Panc1 (cell line): ENCODE measurements around the gene WASF3. TPM values are rescaled to one million over a fixed set of nuclear protein-coding genes. Genes with fewer than 3 reads are reported as not detected.

Source experiments
- ATAC-seq: fragments of 200-7000 bp; cut with Tn5 transposase; 2 replicates; pipeline ENCODE4 v1.9.1; 2020; ENCODE audit warnings: mild to moderate bottlenecking, moderate library complexity
- BruUV-seq: library from RNA; stranded (reverse); fragments of 400-500 nt; replicated peaks from 2 replicates; lab custom pipeline; 2021; lab: Mats Ljungman, UMichigan
- CTCF ChIA-PET: fragments of 300-600 bp; sonication (Branson Sonifier 250); formaldehyde crosslinking; loops from one replicate; lab custom pipeline; 2022; ENCODE audit warnings: antibody characterized with exemption; lab: Charles Lee
- POLR2A ChIA-PET: fragments of 300-600 bp; sonication (Branson Sonifier 250); formaldehyde crosslinking; loops from one replicate; lab custom pipeline; 2022; ENCODE audit warnings: antibody characterized with exemption; lab: Charles Lee
- DNase-seq: peaks from one replicate; pipeline ENCODE4 v3.0.0-alpha.2; 2010; ENCODE audit warnings: low read depth, low spot score
- H3K27ac ChIP-seq: 2 replicates; pipeline ENCODE4 v1.5.1; 2011; ENCODE audit warnings: mild to moderate bottlenecking, low read length, inconsistent platforms
- H3K27me3 ChIP-seq: fragments of 200-500 bp; sonication (Bioruptor generic); 2 replicates; pipeline ENCODE4 v1.6.0; 2014; ENCODE audit warnings: low read length, inconsistent platforms; ENCODE audit not compliant: control insufficient read depth, insufficient read depth
- H3K36me3 ChIP-seq: fragments of 200-500 bp; sonication (Bioruptor generic); 2 replicates; pipeline ENCODE4 v1.5.1; 2014; ENCODE audit warnings: inconsistent platforms, mild to moderate bottlenecking, low read length, moderate library complexity; ENCODE audit not compliant: control insufficient read depth, insufficient read depth
- H3K4me1 ChIP-seq: 2 replicates; pipeline ENCODE4 v1.5.1; 2011; ENCODE audit warnings: inconsistent platforms, mild to moderate bottlenecking, low read length, moderate library complexity; ENCODE audit not compliant: control insufficient read depth, insufficient read depth
- H3K4me3 ChIP-seq, 2 experiments: 2 replicates each; pipeline ENCODE4 v1.5.1; 2011 to 2012; ENCODE audit warnings: low read depth in 2 of 2, low read length in 2 of 2, mild to moderate bottlenecking in 2 of 2, inconsistent platforms in 1 of 2, moderate library complexity in 1 of 2
- H3K9me3 ChIP-seq: fragments of 200-500 bp; sonication (Bioruptor generic); 2 replicates; pipeline ENCODE4 v1.5.1; 2014; ENCODE audit warnings: low read depth, mild to moderate bottlenecking, inconsistent platforms, low read length, moderate library complexity; ENCODE audit not compliant: control insufficient read depth, insufficient read depth
- POLR2AphosphoS5 ChIP-seq: IDR thresholded peaks from 2 replicates; pipeline ENCODE4 v1.6.1; 2012; ENCODE audit warnings: mild to moderate bottlenecking, low read depth, low read length, moderate library complexity
- SIN3A ChIP-seq: IDR thresholded peaks from 2 replicates; pipeline ENCODE4 v1.6.1; 2012; ENCODE audit warnings: low read depth, mild to moderate bottlenecking, low read length, moderate library complexity, borderline replicate concordance; ENCODE audit not compliant: insufficient read depth
- TCF7L2 ChIP-seq: IDR thresholded peaks from 2 replicates; pipeline ENCODE4 v1.6.1; 2011; ENCODE audit warnings: mild to moderate bottlenecking, low read depth, low read length, inconsistent platforms
- in situ Hi-C: cut with HindIII; loops from 2 replicates; pipeline ENCODE4 v1.10.0; 2016; ENCODE audit warnings: low sequenced_read_pairs, low pct_unique_long_range_greater_than_20kb
- intact Hi-C: fragments of 100-400 bp; cut with micrococcal nuclease; formaldehyde crosslinking; loops from one replicate; pipeline ENCODE4 v1.10.0; 2022; ENCODE audit not compliant: unreplicated experiment
- total RNA-seq: library from RNA; stranded (reverse); gene quantifications from one replicate; pipeline ENCODE4 v1.2.1, GENCODE V29; 2021; ENCODE audit not compliant: unreplicated experiment
- TF ChIP-seq, protein P1 (sequence below): fragments of 450-650 bp; IDR thresholded peaks from 2 replicates; pipeline ENCODE4 v1.5.1; 2017; ENCODE audit warnings: mild to moderate bottlenecking
- TF ChIP-seq, protein P2 (sequence below), 2 experiments: IDR thresholded peaks; 2 replicates each; pipeline ENCODE4 v1.6.1; 2011 to 2012; ENCODE audit warnings: low read depth in 2 of 2, control low read depth in 1 of 2, low read length in 1 of 2, mild to moderate bottlenecking in 1 of 2, moderate library complexity in 1 of 2; ENCODE audit not compliant: insufficient read depth in 1 of 2

WASF3 gene
- total RNA-seq, 1 experiment from 2014 or later: 20.2 TPM

- no peak for ATAC-seq
- intact Hi-C loops: no loop called here
These were observed 36.2 kb downstream of the WASF3 start for GRCh38 chr13:26593661-26594060.

GRCh38 chr13:26594363-26594762 lies 36.9 kb downstream of the WASF3 start:
- POLR2A ChIA-PET: no interaction called here
- no peak overlapping the region for H3K4me3 ChIP-seq
- no peaks in the 10 kb centered on the region for H3K36me3 ChIP-seq
- BruUV-seq: no TSS peak
- DNase-seq: no peak
- H3K4me1 ChIP-seq: no peaks in the 10 kb centered on the region; the same call in 1 of the 2 replicates
- TF ChIP-seq POLR2AphosphoS5 (no peak), TCF7L2 (no peak), SIN3A (no peak)
- TF ChIP-seq, protein P1, sequence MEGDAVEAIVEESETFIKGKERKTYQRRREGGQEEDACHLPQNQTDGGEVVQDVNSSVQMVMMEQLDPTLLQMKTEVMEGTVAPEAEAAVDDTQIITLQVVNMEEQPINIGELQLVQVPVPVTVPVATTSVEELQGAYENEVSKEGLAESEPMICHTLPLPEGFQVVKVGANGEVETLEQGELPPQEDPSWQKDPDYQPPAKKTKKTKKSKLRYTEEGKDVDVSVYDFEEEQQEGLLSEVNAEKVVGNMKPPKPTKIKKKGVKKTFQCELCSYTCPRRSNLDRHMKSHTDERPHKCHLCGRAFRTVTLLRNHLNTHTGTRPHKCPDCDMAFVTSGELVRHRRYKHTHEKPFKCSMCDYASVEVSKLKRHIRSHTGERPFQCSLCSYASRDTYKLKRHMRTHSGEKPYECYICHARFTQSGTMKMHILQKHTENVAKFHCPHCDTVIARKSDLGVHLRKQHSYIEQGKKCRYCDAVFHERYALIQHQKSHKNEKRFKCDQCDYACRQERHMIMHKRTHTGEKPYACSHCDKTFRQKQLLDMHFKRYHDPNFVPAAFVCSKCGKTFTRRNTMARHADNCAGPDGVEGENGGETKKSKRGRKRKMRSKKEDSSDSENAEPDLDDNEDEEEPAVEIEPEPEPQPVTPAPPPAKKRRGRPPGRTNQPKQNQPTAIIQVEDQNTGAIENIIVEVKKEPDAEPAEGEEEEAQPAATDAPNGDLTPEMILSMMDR: no peak
- TF ChIP-seq, protein P2, sequence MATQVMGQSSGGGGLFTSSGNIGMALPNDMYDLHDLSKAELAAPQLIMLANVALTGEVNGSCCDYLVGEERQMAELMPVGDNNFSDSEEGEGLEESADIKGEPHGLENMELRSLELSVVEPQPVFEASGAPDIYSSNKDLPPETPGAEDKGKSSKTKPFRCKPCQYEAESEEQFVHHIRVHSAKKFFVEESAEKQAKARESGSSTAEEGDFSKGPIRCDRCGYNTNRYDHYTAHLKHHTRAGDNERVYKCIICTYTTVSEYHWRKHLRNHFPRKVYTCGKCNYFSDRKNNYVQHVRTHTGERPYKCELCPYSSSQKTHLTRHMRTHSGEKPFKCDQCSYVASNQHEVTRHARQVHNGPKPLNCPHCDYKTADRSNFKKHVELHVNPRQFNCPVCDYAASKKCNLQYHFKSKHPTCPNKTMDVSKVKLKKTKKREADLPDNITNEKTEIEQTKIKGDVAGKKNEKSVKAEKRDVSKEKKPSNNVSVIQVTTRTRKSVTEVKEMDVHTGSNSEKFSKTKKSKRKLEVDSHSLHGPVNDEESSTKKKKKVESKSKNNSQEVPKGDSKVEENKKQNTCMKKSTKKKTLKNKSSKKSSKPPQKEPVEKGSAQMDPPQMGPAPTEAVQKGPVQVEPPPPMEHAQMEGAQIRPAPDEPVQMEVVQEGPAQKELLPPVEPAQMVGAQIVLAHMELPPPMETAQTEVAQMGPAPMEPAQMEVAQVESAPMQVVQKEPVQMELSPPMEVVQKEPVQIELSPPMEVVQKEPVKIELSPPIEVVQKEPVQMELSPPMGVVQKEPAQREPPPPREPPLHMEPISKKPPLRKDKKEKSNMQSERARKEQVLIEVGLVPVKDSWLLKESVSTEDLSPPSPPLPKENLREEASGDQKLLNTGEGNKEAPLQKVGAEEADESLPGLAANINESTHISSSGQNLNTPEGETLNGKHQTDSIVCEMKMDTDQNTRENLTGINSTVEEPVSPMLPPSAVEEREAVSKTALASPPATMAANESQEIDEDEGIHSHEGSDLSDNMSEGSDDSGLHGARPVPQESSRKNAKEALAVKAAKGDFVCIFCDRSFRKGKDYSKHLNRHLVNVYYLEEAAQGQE (IDR thresholded peaks at IDR 0.05; ENCODE audit: insufficient read depth in 1 of 2, low read depth in 2 of 2, low read length in 1 of 2): no peak
- CTCF ChIA-PET: interaction anchor here (0.6 kb wide), 1 partner anchor 112 kb away, joined by 7 read pairs; no protein-coding TSS in a partner anchor
- no peak overlapping the region for H3K27ac ChIP-seq
- in situ Hi-C loops: no loop called here
- intact Hi-C loops: no loop called here
- no peak for ATAC-seq
- H3K9me3 ChIP-seq: peaks cover 4% of the 10 kb centered on the region
- H3K27me3 ChIP-seq: no peaks in the 10 kb centered on the region

More at GRCh38 chr13:26593661-26594060, 36.2 kb downstream of the WASF3 start:
- no peaks in the 10 kb centered on the region; the same call in 1 of the 2 replicates for H3K4me1 ChIP-seq
- ChIA-PET CTCF (interaction anchor here (0.6 kb wide), 1 partner anchor 112 kb away, joined by 7 read pairs; no protein-coding TSS in a partner anchor), POLR2A (no interaction called here)
- in situ Hi-C loops: no loop called here
- peaks cover 4% of the 10 kb centered on the region for H3K9me3 ChIP-seq
- no TSS peak for BruUV-seq
- H3K4me3 ChIP-seq: no peak overlapping the region
- H3K27ac ChIP-seq: no peak overlapping the region
- DNase-seq: no peak
- no peaks in the 10 kb centered on the region for H3K27me3 ChIP-seq
- H3K36me3 ChIP-seq: no peaks in the 10 kb centered on the region
- TF ChIP-seq, protein P2 (IDR thresholded peaks at IDR 0.05; ENCODE audit: insufficient read depth in 1 of 2, low read depth in 2 of 2, low read length in 1 of 2): no peak
- TF ChIP-seq, protein P1: no peak
- TF ChIP-seq TCF7L2: no peak
- TF ChIP-seq SIN3A: no peak
- TF ChIP-seq POLR2AphosphoS5: no peak
